Parathyroid adenoma (tissue), 2 donors: ENCODE measurements around the gene PTGR3.

Source experiments
- H2AFZ ChIP-seq: fragments of 300-600 bp; sonication (generic); one replicate; pipeline ENCODE4 v1.7.0; 2017; ENCODE audit warnings: antibody characterized with exemption, mild to moderate bottlenecking
- H3K27ac ChIP-seq: fragments of 300-600 bp; sonication (generic); one replicate; pipeline ENCODE4 v1.7.0; 2017
- H3K27me3 ChIP-seq: fragments of 300-600 bp; sonication (generic); one replicate; pipeline ENCODE4 v1.7.0; 2017; ENCODE audit warnings: low read length; ENCODE audit not compliant: control insufficient read depth, insufficient read depth
- H3K36me3 ChIP-seq: fragments of 300-600 bp; sonication (generic); one replicate; pipeline ENCODE4 v1.7.0; 2017; ENCODE audit warnings: low read length; ENCODE audit not compliant: control insufficient read depth, insufficient read depth
- H3K4me1 ChIP-seq: fragments of 300-600 bp; sonication (generic); one replicate; pipeline ENCODE4 v1.7.0; 2017; ENCODE audit warnings: control low read depth
- H3K4me2 ChIP-seq: fragments of 300-600 bp; sonication (generic); one replicate; pipeline ENCODE4 v1.7.0; 2017; ENCODE audit warnings: low read length
- H3K4me3 ChIP-seq: fragments of 300-600 bp; sonication (generic); one replicate; pipeline ENCODE4 v1.7.0; 2017; ENCODE audit warnings: low read depth, low read length
- H3K79me2 ChIP-seq: fragments of 300-600 bp; sonication (generic); one replicate; pipeline ENCODE4 v1.7.0; 2017; ENCODE audit warnings: control low read depth
- H3K9ac ChIP-seq: fragments of 300-600 bp; sonication (generic); one replicate; pipeline ENCODE4 v1.7.0; 2017; ENCODE audit warnings: mild to moderate bottlenecking
- H3K9me3 ChIP-seq: fragments of 300-600 bp; sonication (generic); one replicate; pipeline ENCODE4 v1.7.0; 2017; ENCODE audit warnings: low read length; ENCODE audit not compliant: control insufficient read depth
- TF ChIP-seq, protein P1 (sequence below): fragments of 300-600 bp; sonication (generic); IDR thresholded peaks from one replicate; pipeline ENCODE4 v1.7.0; 2017; ENCODE audit warnings: antibody characterized with exemption, mild to moderate bottlenecking
- donor health status: primary hyperparathyroidism.

Gene PTGR3

DNA sequence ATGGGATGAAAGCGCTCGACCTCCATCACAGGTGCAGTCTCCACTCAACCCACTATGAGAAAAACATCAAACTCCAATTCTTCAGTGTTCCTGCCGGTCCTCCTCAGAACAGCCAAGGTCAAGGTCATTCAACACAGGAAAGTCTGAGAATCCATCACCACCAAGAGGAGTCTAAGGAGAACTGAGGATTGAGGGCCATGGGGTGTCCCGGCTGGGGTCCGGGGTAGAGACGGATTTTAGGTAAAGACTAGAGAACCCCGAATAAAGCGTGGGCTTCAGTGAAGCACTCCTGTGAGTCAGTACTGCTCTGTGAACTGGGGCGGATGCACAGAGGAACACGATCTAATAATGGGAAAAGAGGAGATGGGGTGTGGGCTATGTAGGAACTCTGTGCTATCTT, 41.8 kb downstream of the PTGR3 start:
- Histone ChIP-seq H3K4me2 (no peak overlapping the region), H3K27ac (no peak overlapping the region), H3K4me1 (no peaks in the 10 kb centered on the region), H3K9ac (no peak overlapping the region), H3K36me3 (no peaks in the 10 kb centered on the region), H3K9me3 (no peaks in the 10 kb centered on the region), H3K27me3 (no peaks in the 10 kb centered on the region), H2AFZ (no peak overlapping the region), H3K79me2 (no peaks in the 10 kb centered on the region), H3K4me3 (no peak overlapping the region)
- TF ChIP-seq, protein P1, sequence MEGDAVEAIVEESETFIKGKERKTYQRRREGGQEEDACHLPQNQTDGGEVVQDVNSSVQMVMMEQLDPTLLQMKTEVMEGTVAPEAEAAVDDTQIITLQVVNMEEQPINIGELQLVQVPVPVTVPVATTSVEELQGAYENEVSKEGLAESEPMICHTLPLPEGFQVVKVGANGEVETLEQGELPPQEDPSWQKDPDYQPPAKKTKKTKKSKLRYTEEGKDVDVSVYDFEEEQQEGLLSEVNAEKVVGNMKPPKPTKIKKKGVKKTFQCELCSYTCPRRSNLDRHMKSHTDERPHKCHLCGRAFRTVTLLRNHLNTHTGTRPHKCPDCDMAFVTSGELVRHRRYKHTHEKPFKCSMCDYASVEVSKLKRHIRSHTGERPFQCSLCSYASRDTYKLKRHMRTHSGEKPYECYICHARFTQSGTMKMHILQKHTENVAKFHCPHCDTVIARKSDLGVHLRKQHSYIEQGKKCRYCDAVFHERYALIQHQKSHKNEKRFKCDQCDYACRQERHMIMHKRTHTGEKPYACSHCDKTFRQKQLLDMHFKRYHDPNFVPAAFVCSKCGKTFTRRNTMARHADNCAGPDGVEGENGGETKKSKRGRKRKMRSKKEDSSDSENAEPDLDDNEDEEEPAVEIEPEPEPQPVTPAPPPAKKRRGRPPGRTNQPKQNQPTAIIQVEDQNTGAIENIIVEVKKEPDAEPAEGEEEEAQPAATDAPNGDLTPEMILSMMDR, result no peak

DNA sequence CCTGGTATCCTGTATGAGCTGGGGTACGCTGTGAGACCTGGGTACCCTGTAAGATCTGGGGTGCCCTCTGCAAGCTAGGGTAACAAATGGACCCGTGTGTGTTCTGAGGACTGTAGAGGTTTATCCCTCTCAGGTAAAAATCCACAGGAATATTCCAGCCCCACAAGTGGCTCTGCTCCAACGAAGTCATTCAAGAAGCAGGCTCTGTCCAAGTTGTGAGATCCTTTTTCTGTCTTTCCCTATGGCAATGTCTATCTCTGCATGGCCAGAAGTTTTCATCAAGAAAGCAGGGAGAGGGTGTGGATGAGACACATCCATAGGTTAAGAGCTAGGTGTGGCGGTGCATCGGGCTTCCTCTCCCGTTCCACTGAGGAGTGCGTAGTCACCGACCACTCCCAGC, 43.0 kb downstream of the PTGR3 start:
- H3K9ac ChIP-seq, result no peak overlapping the region
- H3K4me1 ChIP-seq, result no peaks in the 10 kb centered on the region
- no peaks in the 10 kb centered on the region for H3K79me2 ChIP-seq
- no peaks in the 10 kb centered on the region for H3K36me3 ChIP-seq
- no peaks in the 10 kb centered on the region for H3K9me3 ChIP-seq
- no peak overlapping the region for H2AFZ ChIP-seq
- TF ChIP-seq, protein P1, result no peak
- no peak overlapping the region for H3K4me2 ChIP-seq
- no peak overlapping the region for H3K27ac ChIP-seq
- no peaks in the 10 kb centered on the region for H3K27me3 ChIP-seq
- H3K4me3 ChIP-seq, result no peak overlapping the region

- Histone ChIP-seq H3K36me3 (no peaks in the 10 kb centered on the region), H3K4me2 (no peak overlapping the region), H3K27me3 (no peaks in the 10 kb centered on the region), H3K4me3 (no peak overlapping the region), H2AFZ (no peak overlapping the region), H3K4me1 (no peaks in the 10 kb centered on the region), H3K9ac (no peak overlapping the region), H3K27ac (no peak overlapping the region), H3K9me3 (no peaks in the 10 kb centered on the region), H3K79me2 (no peaks in the 10 kb centered on the region)
- TF ChIP-seq, protein P1, result no peak
Measured at GRCh38 chr18:75164479-75164878, 44.5 kb downstream of the PTGR3 start.

GRCh38 chr18:75163736-75164135, 45.2 kb downstream of the PTGR3 start:
- Histone ChIP-seq H3K4me2 (no peak overlapping the region), H3K79me2 (no peaks in the 10 kb centered on the region), H3K9me3 (no peaks in the 10 kb centered on the region), H3K4me3 (no peak overlapping the region), H3K4me1 (no peaks in the 10 kb centered on the region), H3K27ac (no peak overlapping the region), H3K36me3 (no peaks in the 10 kb centered on the region), H3K27me3 (no peaks in the 10 kb centered on the region), H3K9ac (no peak overlapping the region), H2AFZ (no peak overlapping the region)
- TF ChIP-seq, protein P1, result no peak

DNA sequence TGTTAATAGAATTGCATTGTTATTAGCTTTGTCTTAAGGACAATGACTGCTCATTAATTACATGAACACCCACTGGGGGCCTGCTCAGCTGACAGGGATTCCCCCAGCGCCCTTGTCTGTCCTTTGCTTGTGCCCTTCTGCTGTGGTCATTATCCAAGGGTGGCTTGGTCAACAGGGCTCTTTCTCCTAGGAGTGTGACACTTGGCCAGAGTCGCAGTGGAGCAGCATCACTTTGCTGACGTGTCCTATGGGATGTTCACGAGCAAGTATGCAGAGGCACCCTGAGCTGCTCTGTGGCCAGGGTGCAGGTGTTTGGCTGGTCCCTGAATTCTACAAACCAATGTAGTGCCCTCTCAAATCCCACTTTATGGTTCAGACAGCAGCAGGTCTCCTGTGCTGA, 46.0 kb downstream of the PTGR3 start:
- H3K36me3 ChIP-seq, result no peaks in the 10 kb centered on the region

More for the DNA sequence above, 46.0 kb downstream of the PTGR3 start:
- H2AFZ ChIP-seq, result no peak overlapping the region
- no peaks in the 10 kb centered on the region for H3K4me1 ChIP-seq
- H3K4me2 ChIP-seq, result no peak overlapping the region
- H3K9ac ChIP-seq, result no peak overlapping the region
- H3K79me2 ChIP-seq, result no peaks in the 10 kb centered on the region
- no peak overlapping the region for H3K27ac ChIP-seq
- H3K9me3 ChIP-seq, result no peaks in the 10 kb centered on the region
- TF ChIP-seq, protein P1, result no peak
- no peak overlapping the region for H3K4me3 ChIP-seq
- no peaks in the 10 kb centered on the region for H3K27me3 ChIP-seq
